ENCODE data around the gene FOXK2. TPM values are rescaled to one million over a fixed set of nuclear protein-coding genes. Genes with fewer than 3 reads are reported as not detected.

The FOXK2 gene
- total RNA-seq, 1 donor from 2014 or later = 49.5 TPM

- H3K36me3 Mint-ChIP-seq (ENCODE audit: low read depth) = peaks cover 21% of the 10 kb centered on the region
- peaks cover 3% of the 10 kb centered on the region for H3K4me1 Mint-ChIP-seq (ENCODE audit: low read depth)
- no peaks in the 10 kb centered on the region for H3K9me3 Mint-ChIP-seq (ENCODE audit: low read depth)
- no peak overlapping the region for H3K4me3 Mint-ChIP-seq (ENCODE audit: unreplicated experiment)
- no peak for TF ChIP-seq CTCF (IDR thresholded peaks at IDR 0.05)
- H3K27me3 Mint-ChIP-seq (ENCODE audit: low read depth) = no peaks in the 10 kb centered on the region
- DNase-seq (ENCODE audit: low spot score) = no peak
- no peak overlapping the region for H3K27ac Mint-ChIP-seq (ENCODE audit: unreplicated experiment)
Observed at GRCh38 chr17:82479602-82480001, 39.9 kb upstream of the FOXK2 start.

GRCh38 chr17:82480318-82480717 is 39.2 kb upstream of the FOXK2 start:
- Mint-ChIP-seq H3K9me3 (ENCODE audit: low read depth) (no peaks in the 10 kb centered on the region), H3K27me3 (ENCODE audit: low read depth) (no peaks in the 10 kb centered on the region), H3K27ac (ENCODE audit: unreplicated experiment) (no peak overlapping the region), H3K4me3 (ENCODE audit: unreplicated experiment) (no peak overlapping the region), H3K36me3 (ENCODE audit: low read depth) (peaks cover 26% of the 10 kb centered on the region), H3K4me1 (ENCODE audit: low read depth) (peaks cover 3% of the 10 kb centered on the region)
- DNase-seq (ENCODE audit: low spot score) = no peak
- TF ChIP-seq CTCF (IDR thresholded peaks at IDR 0.05) = no peak

- H3K4me3 Mint-ChIP-seq (ENCODE audit: unreplicated experiment) = no peak overlapping the region
- TF ChIP-seq CTCF (IDR thresholded peaks at IDR 0.05) = no peak
- H3K4me1 Mint-ChIP-seq (ENCODE audit: low read depth) = no peaks in the 10 kb centered on the region
- H3K36me3 Mint-ChIP-seq (ENCODE audit: low read depth) = peaks cover 37% of the 10 kb centered on the region
- DNase-seq (ENCODE audit: low spot score) = no peak
- no peak overlapping the region for H3K27ac Mint-ChIP-seq (ENCODE audit: unreplicated experiment)
- no peaks in the 10 kb centered on the region for H3K9me3 Mint-ChIP-seq (ENCODE audit: low read depth)
- no peaks in the 10 kb centered on the region for H3K27me3 Mint-ChIP-seq (ENCODE audit: low read depth)
Observed at GRCh38 chr17:82483204-82483660, 36.3 kb upstream of the FOXK2 start.

GRCh38 chr17:82483836-82484235 is 35.7 kb upstream of the FOXK2 start:
- TF ChIP-seq CTCF (IDR thresholded peaks at IDR 0.05) = no peak
- Mint-ChIP-seq H3K27me3 (ENCODE audit: low read depth) (no peaks in the 10 kb centered on the region), H3K4me1 (ENCODE audit: low read depth) (no peaks in the 10 kb centered on the region), H3K27ac (ENCODE audit: unreplicated experiment) (no peak overlapping the region), H3K36me3 (ENCODE audit: low read depth) (peaks cover 41% of the 10 kb centered on the region), H3K4me3 (ENCODE audit: unreplicated experiment) (no peak overlapping the region), H3K9me3 (ENCODE audit: low read depth) (no peaks in the 10 kb centered on the region)
- DNase-seq (ENCODE audit: low spot score) = no peak

- H3K36me3 Mint-ChIP-seq (ENCODE audit: low read depth) = peaks cover 36% of the 10 kb centered on the region
- no peak for TF ChIP-seq CTCF (IDR thresholded peaks at IDR 0.05)
- no peaks in the 10 kb centered on the region for H3K4me1 Mint-ChIP-seq (ENCODE audit: low read depth)
- H3K9me3 Mint-ChIP-seq (ENCODE audit: low read depth) = no peaks in the 10 kb centered on the region
- H3K4me3 Mint-ChIP-seq (ENCODE audit: unreplicated experiment) = no peak overlapping the region
- no peak for DNase-seq (ENCODE audit: low spot score)
- peak overlapping the region; percentile 70 for H3K27ac Mint-ChIP-seq (ENCODE audit: unreplicated experiment)
- H3K27me3 Mint-ChIP-seq (ENCODE audit: low read depth) = no peaks in the 10 kb centered on the region
Observed at GRCh38 chr17:82486231-82487094, 33.1 kb upstream of the FOXK2 start.
